ENCODE measurements around the gene TNFRSF18. TPM values are rescaled to one million over a fixed set of nuclear protein-coding genes. Genes with fewer than 3 reads are reported as not detected.

Gene TNFRSF18
- polyA plus RNA-seq, 1 donor from 2014 or later, result not detected

- no peak overlapping the region for H3K4me3 ChIP-seq (ENCODE audit: low read length)
- no peak overlapping the region for H3K4me2 ChIP-seq (ENCODE audit: low read length)
- H3K9me2 ChIP-seq (ENCODE audit: insufficient read depth, low read length), result no peaks in the 10 kb centered on the region
- peaks cover 7% of the 10 kb centered on the region for H3K27me3 ChIP-seq (ENCODE audit: insufficient read depth, low read depth, low read length)
- H3F3A ChIP-seq (ENCODE audit: insufficient read depth, low read length, poor library complexity, severe bottlenecking), result no peaks in the 10 kb centered on the region
- no peaks in the 10 kb centered on the region for H3K79me2 ChIP-seq (replicated peaks; ENCODE audit: insufficient read depth, low read length)
- TF ChIP-seq EZH2 (IDR thresholded peaks at IDR 0.05; ENCODE audit: borderline replicate concordance, insufficient read depth, low read length, poor library complexity, severe bottlenecking) (no peak), SMC3 (conservative IDR thresholded peaks at IDR 0.05; ENCODE audit: poor library complexity) (no peak), TAF1 (IDR thresholded peaks at IDR 0.05; ENCODE audit: low read depth) (no peak), MXI1 (conservative IDR thresholded peaks at IDR 0.05; ENCODE audit: poor library complexity, severe bottlenecking) (no peak), POLR2AphosphoS5 (IDR thresholded peaks at IDR 0.05) (no peak), EP300 (conservative IDR thresholded peaks at IDR 0.05; ENCODE audit: poor library complexity, severe bottlenecking) (no peak), RAD21 (conservative IDR thresholded peaks at IDR 0.05) (no peak), CTCF (IDR thresholded peaks at IDR 0.05; ENCODE audit: poor library complexity, severe bottlenecking) (no peak)
- TF ChIP-seq, protein P1, sequence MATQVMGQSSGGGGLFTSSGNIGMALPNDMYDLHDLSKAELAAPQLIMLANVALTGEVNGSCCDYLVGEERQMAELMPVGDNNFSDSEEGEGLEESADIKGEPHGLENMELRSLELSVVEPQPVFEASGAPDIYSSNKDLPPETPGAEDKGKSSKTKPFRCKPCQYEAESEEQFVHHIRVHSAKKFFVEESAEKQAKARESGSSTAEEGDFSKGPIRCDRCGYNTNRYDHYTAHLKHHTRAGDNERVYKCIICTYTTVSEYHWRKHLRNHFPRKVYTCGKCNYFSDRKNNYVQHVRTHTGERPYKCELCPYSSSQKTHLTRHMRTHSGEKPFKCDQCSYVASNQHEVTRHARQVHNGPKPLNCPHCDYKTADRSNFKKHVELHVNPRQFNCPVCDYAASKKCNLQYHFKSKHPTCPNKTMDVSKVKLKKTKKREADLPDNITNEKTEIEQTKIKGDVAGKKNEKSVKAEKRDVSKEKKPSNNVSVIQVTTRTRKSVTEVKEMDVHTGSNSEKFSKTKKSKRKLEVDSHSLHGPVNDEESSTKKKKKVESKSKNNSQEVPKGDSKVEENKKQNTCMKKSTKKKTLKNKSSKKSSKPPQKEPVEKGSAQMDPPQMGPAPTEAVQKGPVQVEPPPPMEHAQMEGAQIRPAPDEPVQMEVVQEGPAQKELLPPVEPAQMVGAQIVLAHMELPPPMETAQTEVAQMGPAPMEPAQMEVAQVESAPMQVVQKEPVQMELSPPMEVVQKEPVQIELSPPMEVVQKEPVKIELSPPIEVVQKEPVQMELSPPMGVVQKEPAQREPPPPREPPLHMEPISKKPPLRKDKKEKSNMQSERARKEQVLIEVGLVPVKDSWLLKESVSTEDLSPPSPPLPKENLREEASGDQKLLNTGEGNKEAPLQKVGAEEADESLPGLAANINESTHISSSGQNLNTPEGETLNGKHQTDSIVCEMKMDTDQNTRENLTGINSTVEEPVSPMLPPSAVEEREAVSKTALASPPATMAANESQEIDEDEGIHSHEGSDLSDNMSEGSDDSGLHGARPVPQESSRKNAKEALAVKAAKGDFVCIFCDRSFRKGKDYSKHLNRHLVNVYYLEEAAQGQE (IDR thresholded peaks at IDR 0.05; ENCODE audit: borderline replicate concordance), result no peak
- H4K20me1 ChIP-seq (ENCODE audit: insufficient read depth), result no peaks in the 10 kb centered on the region
- H3K36me3 ChIP-seq (ENCODE audit: insufficient read depth, low read length), result no peaks in the 10 kb centered on the region
- no peak overlapping the region for H3K27ac ChIP-seq (ENCODE audit: low read length)
- no peak overlapping the region for H3K9ac ChIP-seq (ENCODE audit: low read length)
- no peaks in the 10 kb centered on the region for H3K9me3 ChIP-seq (ENCODE audit: low read length)
- H2AFZ ChIP-seq (ENCODE audit: low read depth, low read length), result no peak overlapping the region
Observed at GRCh38 chr1:1198423-1199140, 7.8 kb downstream of the TNFRSF18 start.

- Histone ChIP-seq H3F3A (ENCODE audit: insufficient read depth, low read length, poor library complexity, severe bottlenecking) (no peaks in the 10 kb centered on the region), H2AFZ (ENCODE audit: low read depth, low read length) (no peak overlapping the region), H3K36me3 (ENCODE audit: insufficient read depth, low read length) (no peaks in the 10 kb centered on the region), H3K9ac (ENCODE audit: low read length) (no peak overlapping the region), H3K27me3 (ENCODE audit: insufficient read depth, low read depth, low read length) (peaks cover 7% of the 10 kb centered on the region), H3K27ac (ENCODE audit: low read length) (no peak overlapping the region), H3K79me2 (replicated peaks; ENCODE audit: insufficient read depth, low read length) (no peaks in the 10 kb centered on the region), H3K9me2 (ENCODE audit: insufficient read depth, low read length) (no peaks in the 10 kb centered on the region), H3K9me3 (ENCODE audit: low read length) (no peaks in the 10 kb centered on the region), H3K4me2 (ENCODE audit: low read length) (no peak overlapping the region), H3K4me3 (ENCODE audit: low read length) (no peak overlapping the region), H4K20me1 (ENCODE audit: insufficient read depth) (no peaks in the 10 kb centered on the region)
- TF ChIP-seq MXI1 (conservative IDR thresholded peaks at IDR 0.05; ENCODE audit: poor library complexity, severe bottlenecking) (no peak), TAF1 (IDR thresholded peaks at IDR 0.05; ENCODE audit: low read depth) (no peak), EZH2 (IDR thresholded peaks at IDR 0.05; ENCODE audit: borderline replicate concordance, insufficient read depth, low read length, poor library complexity, severe bottlenecking) (no peak), POLR2AphosphoS5 (IDR thresholded peaks at IDR 0.05) (no peak), EP300 (conservative IDR thresholded peaks at IDR 0.05; ENCODE audit: poor library complexity, severe bottlenecking) (no peak), CTCF (IDR thresholded peaks at IDR 0.05; ENCODE audit: poor library complexity, severe bottlenecking) (no peak), RAD21 (conservative IDR thresholded peaks at IDR 0.05) (no peak)
- TF ChIP-seq, protein P1 (IDR thresholded peaks at IDR 0.05; ENCODE audit: borderline replicate concordance), result no peak
Observed at GRCh38 chr1:1197551-1198422, 8.6 kb downstream of the TNFRSF18 start.

All from neural cell (in vitro differentiated cells).